Endothelial cell of umbilical vein (primary cell): ENCODE data around the gene OPTN. TPM values are rescaled to one million over a fixed set of nuclear protein-coding genes. Genes with fewer than 3 reads are reported as not detected.
"Not testable (repeated sequence)": the region's sequence is repeated elsewhere in the genome, so short reads cannot be mapped to it uniquely, and the experiment has no call there.

Experiments
- BruUV-seq: library from RNA; stranded (reverse); fragments of 400-500 nt; replicated peaks from 2 replicates; lab custom pipeline; 2021; lab: Mats Ljungman, UMichigan
- CTCF ChIA-PET: fragments of 300-600, 350-600 bp; sonication (Branson Sonifier 250); formaldehyde crosslinking; loops from one replicate; lab custom pipeline; 2021; ENCODE audit warnings: antibody characterized with exemption, inconsistent platforms; lab: Charles Lee
- POLR2A ChIA-PET: fragments of 300-600, 350-600 bp; sonication (Branson Sonifier 250); formaldehyde crosslinking; loops from one replicate; lab custom pipeline; 2021; ENCODE audit warnings: antibody characterized with exemption, inconsistent platforms; lab: Charles Lee
- DNase-seq: peaks from one replicate; pipeline ENCODE4 v3.0.0-alpha.2; 2011; ENCODE audit warnings: low read depth, low spot score
- FAIRE-seq: peaks from 2 replicates; lab custom pipeline; 2011; peaks lifted over from hg19 to GRCh38; lab: Jason Lieb, UNC
- H2AFZ ChIP-seq: 2 replicates; pipeline ENCODE4 v1.6.0; 2012; ENCODE audit warnings: low read depth, low read length, control low read depth, inconsistent platforms
- H3K27ac ChIP-seq: 2 replicates; pipeline ENCODE4 v1.5.1; 2011; ENCODE audit warnings: low read depth, mild to moderate bottlenecking, control low read depth, low read length, moderate library complexity; ENCODE audit not compliant: insufficient read depth
- H3K27me3 ChIP-seq, 2 experiments: 2 replicates each; pipeline versions ENCODE4 v1.6.0 to v1.6.1; 2011; ENCODE audit warnings: low read length in 2 of 2, mixed read lengths in 1 of 2; ENCODE audit not compliant: control insufficient read depth in 2 of 2, insufficient read depth in 2 of 2
- H3K36me3 ChIP-seq, 2 experiments: 2 replicates in 1 of 2; 3 replicates in 1 of 2; pipeline ENCODE4 v1.5.1; 2011; ENCODE audit warnings: low read length in 2 of 2, mild to moderate bottlenecking in 1 of 2, moderate library complexity in 1 of 2; ENCODE audit not compliant: control insufficient read depth in 2 of 2, insufficient read depth in 2 of 2; ENCODE audit errors: extremely low read depth in 1 of 2
- H3K4me1 ChIP-seq: 3 replicates; pipeline ENCODE4 v1.5.1; 2011; ENCODE audit warnings: mild to moderate bottlenecking, low read length; ENCODE audit not compliant: control insufficient read depth, insufficient read depth; ENCODE audit errors: extremely low read depth
- H3K4me2 ChIP-seq: 2 replicates; pipeline ENCODE4 v1.6.1; 2011; ENCODE audit warnings: low read length, control low read depth, mixed read lengths; ENCODE audit not compliant: insufficient read depth
- H3K4me3 ChIP-seq, 3 experiments: fragments of 200-600 bp in 1 of 3; sonication (generic), shearing (Covaris generic) in 1 of 3; replicated peaks in 1 of 3; 2 replicates each; pipeline ENCODE4 v1.5.1; 2011 to 2016; ENCODE audit warnings: control low read depth in 3 of 3, low read length in 3 of 3, mild to moderate bottlenecking in 2 of 3, inconsistent platforms in 1 of 3, low read depth in 1 of 3, moderate library complexity in 1 of 3; ENCODE audit not compliant: insufficient read depth in 1 of 3
- H3K79me2 ChIP-seq: 2 replicates; pipeline ENCODE4 v1.6.0; 2012; ENCODE audit warnings: low read length, inconsistent platforms; ENCODE audit not compliant: control insufficient read depth, insufficient read depth
- H3K9ac ChIP-seq: replicated peaks from 2 replicates; pipeline ENCODE3; 2011; ENCODE audit warnings: low read length, control low read depth; ENCODE audit not compliant: insufficient read depth; ENCODE audit errors: extremely low read depth
- H3K9me1 ChIP-seq: replicated peaks from 3 replicates; pipeline ENCODE4 v1.6.0; 2011; ENCODE audit warnings: mild to moderate bottlenecking, low read length; ENCODE audit not compliant: control insufficient read depth, insufficient read depth; ENCODE audit errors: extremely low read depth
- H3K9me3 ChIP-seq: replicated peaks from 2 replicates; pipeline ENCODE4 v1.5.1; 2012; ENCODE audit warnings: low read length, inconsistent platforms; ENCODE audit not compliant: control insufficient read depth, insufficient read depth
- H4K20me1 ChIP-seq: replicated peaks from 2 replicates; pipeline ENCODE3; 2011; ENCODE audit warnings: mild to moderate bottlenecking, low read length; ENCODE audit not compliant: control insufficient read depth, insufficient read depth; ENCODE audit errors: extremely low read depth
- CTCF ChIP-seq, 2 donors: IDR thresholded peaks; 1 replicate in 1 of 2; 2 replicates in 1 of 2; pipeline ENCODE4 v1.5.1; 2011; ENCODE audit warnings: low read length in 2 of 2, mild to moderate bottlenecking in 2 of 2, moderate library complexity in 2 of 2, control low read depth in 1 of 2, inconsistent platforms in 1 of 2, low read depth in 1 of 2; ENCODE audit not compliant: insufficient read depth in 1 of 2; ENCODE audit errors: extremely low read depth in 1 of 2
- EZH2 ChIP-seq: IDR thresholded peaks from 2 replicates; pipeline ENCODE4 v1.6.1; 2012; ENCODE audit warnings: borderline replicate concordance, low read depth, mild to moderate bottlenecking, moderate library complexity, low read length, inconsistent platforms; ENCODE audit not compliant: severe bottlenecking
- FOS ChIP-seq: IDR thresholded peaks from 2 replicates; pipeline ENCODE4 v1.6.1; 2011; ENCODE audit warnings: mild to moderate bottlenecking, low read length, moderate library complexity, borderline replicate concordance; ENCODE audit not compliant: insufficient read depth
- GATA2 ChIP-seq: IDR thresholded peaks from 2 replicates; pipeline ENCODE4 v1.7.0; 2011; ENCODE audit warnings: low read depth, mild to moderate bottlenecking, moderate library complexity, mixed read lengths, low read length; ENCODE audit not compliant: insufficient read length, insufficient read depth
- JUN ChIP-seq: IDR thresholded peaks from 2 replicates; pipeline ENCODE4 v1.6.1; 2011; ENCODE audit warnings: borderline replicate concordance, low read depth; ENCODE audit not compliant: insufficient read length, insufficient read depth
- MYC ChIP-seq: IDR thresholded peaks from one replicate; pipeline ENCODE4 v1.6.1; 2011; ENCODE audit warnings: mild to moderate bottlenecking, low read depth, low read length
- POLR2A ChIP-seq: IDR thresholded peaks from 2 replicates; pipeline ENCODE4 v1.6.1; 2012; ENCODE audit warnings: low read depth, mild to moderate bottlenecking, control low read depth, low read length
- POLR2AphosphoS5 ChIP-seq: IDR thresholded peaks from 2 replicates; pipeline ENCODE4 v1.6.1; 2012; ENCODE audit warnings: low read depth, mild to moderate bottlenecking, control low read depth, low read length, moderate library complexity; ENCODE audit not compliant: insufficient read depth
- dilution Hi-C: fragments of 300-500 bp; cut with MboI; formaldehyde crosslinking; loops from one replicate; pipeline ENCODE4 v1.15.0; 2019; ENCODE audit warnings: low sequenced_read_pairs; ENCODE audit not compliant: extremely low pct_ligation_motif_present
- intact Hi-C: fragments of 100-400 bp; cut with micrococcal nuclease; formaldehyde crosslinking; loops from one replicate; pipeline ENCODE4 v1.10.0; 2022
- polyA plus RNA-seq, 4 experiments: library from polyadenylated mRNA; depleted of rRNA in 3 of 4; stranded (reverse) in 3 of 4; unstranded in 1 of 4; fragments of >200 nt; gene quantifications; 2 replicates each; pipeline versions ENCODE4 v1.2.1 to v1.2.3, GENCODE V29; 2011 to 2012; ENCODE audit warnings: missing spikeins in 1 of 4
- total RNA-seq: library from RNA; stranded (reverse); gene quantifications from 2 replicates; pipeline ENCODE4 v1.2.3, GENCODE V29; 2021
- TF ChIP-seq, protein P1 (sequence below): IDR thresholded peaks from 2 replicates; pipeline ENCODE4 v1.6.1; 2011; ENCODE audit not compliant: insufficient read depth, insufficient read length

The OPTN gene
- total and polyA plus RNA-seq, 2 donors (not counting 3 experiments of a cell fraction or from before 2014, with no cell fraction given), result 22.7 to 94.2 TPM

- Histone ChIP-seq H2AFZ (no peak overlapping the region), H3K4me3 (no peak overlapping the region), H3K27ac (no peak overlapping the region), H3K27me3 (peaks cover 3 to 7% of the 10 kb centered on the region in 2 experiments), H3K79me2 (no peaks in the 10 kb centered on the region), H3K36me3 (no peaks in the 10 kb centered on the region), H3K9ac (no peak overlapping the region), H3K4me2 (no peak overlapping the region), H3K4me1 (no peaks in the 10 kb centered on the region), H3K9me1 (no peaks in the 10 kb centered on the region), H4K20me1 (no peaks in the 10 kb centered on the region), H3K9me3 (no peaks in the 10 kb centered on the region)
- FAIRE-seq, result no peak
- ChIA-PET CTCF (no interaction called here), POLR2A (no interaction called here)
- intact Hi-C loops, result no loop called here
- no peak for DNase-seq
- TF ChIP-seq GATA2, result no peak
- TF ChIP-seq JUN, result no peak
- TF ChIP-seq, protein P1, sequence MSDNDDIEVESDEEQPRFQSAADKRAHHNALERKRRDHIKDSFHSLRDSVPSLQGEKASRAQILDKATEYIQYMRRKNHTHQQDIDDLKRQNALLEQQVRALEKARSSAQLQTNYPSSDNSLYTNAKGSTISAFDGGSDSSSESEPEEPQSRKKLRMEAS, result no peak
- no peak for TF ChIP-seq POLR2AphosphoS5
- no peak for TF ChIP-seq CTCF (IDR thresholded peaks at IDR 0.05; ENCODE audit: extremely low read depth in 1 of 2, insufficient read depth in 1 of 2, low read depth in 1 of 2, low read length in 2 of 2)
- TF ChIP-seq POLR2A, result no peak
- TF ChIP-seq EZH2, result no peak
- no peak for TF ChIP-seq MYC
- no peak for TF ChIP-seq FOS
- dilution Hi-C loops, result no loop called here
- no TSS peak for BruUV-seq
These were observed 19.3 kb upstream of the OPTN start for GRCh38 chr10:13080643-13081042.

DNA sequence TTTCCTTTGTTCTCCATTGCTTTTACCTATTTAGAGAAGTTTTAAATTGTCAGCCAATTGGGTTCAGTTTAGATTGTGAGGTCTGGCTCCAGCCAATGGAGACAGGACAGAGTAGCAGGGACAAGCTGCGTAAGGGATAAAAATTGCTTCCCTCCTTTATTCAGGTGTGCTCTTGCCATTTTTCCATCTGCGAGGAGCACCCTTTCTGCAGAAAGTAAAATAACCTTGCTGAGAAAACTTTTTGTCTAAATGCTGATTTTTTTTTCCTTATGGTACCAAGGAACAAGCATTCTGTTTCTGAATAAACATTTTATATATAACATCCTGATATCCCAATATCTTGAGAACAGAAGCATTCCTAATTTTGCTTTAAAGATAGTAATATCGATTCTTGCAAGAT is 16.3 kb upstream of the OPTN start:
- H4K20me1 ChIP-seq, FAIRE-seq, POLR2A ChIA-PET, H3K9ac ChIP-seq, H3K27ac ChIP-seq, H3K9me1 ChIP-seq, H3K4me3 ChIP-seq, intact Hi-C loops, H3K4me2 ChIP-seq, H3K4me1 ChIP-seq, BruUV-seq, dilution Hi-C loops, H3K36me3 ChIP-seq, DNase-seq, H2AFZ ChIP-seq, H3K79me2 ChIP-seq, H3K27me3 ChIP-seq, H3K9me3 ChIP-seq: not testable (repeated sequence)
- CTCF ChIA-PET, result interaction anchor here (1.0 to 2.8 kb wide), 3 partner anchors 12 to 68 kb away, joined by 3 to 12 read pairs (median 5); partner anchors contain the start of gene OPTN
